Neural cell (in vitro differentiated cells): Measurements from ENCODE around the gene ABCB7. TPM values are rescaled to one million over a fixed set of nuclear protein-coding genes. Genes with fewer than 3 reads are reported as not detected.

Experiments used
- H2AFZ ChIP-seq: fragments of 200-600, 300-800 bp; sonication (generic), shearing (Covaris generic); 2 replicates; pipeline ENCODE4 v1.6.0; 2014; ENCODE audit warnings: low read depth, mild to moderate bottlenecking, antibody characterized with exemption, low read length, moderate library complexity
- H3F3A ChIP-seq: fragments of 200-600 bp; shearing (Covaris generic); 2 replicates; pipeline ENCODE4 v1.6.1; 2016; ENCODE audit warnings: mild to moderate bottlenecking, moderate library complexity, mixed read lengths, antibody characterized with exemption, low read length; ENCODE audit not compliant: insufficient read depth, poor library complexity, severe bottlenecking
- H3K27ac ChIP-seq: fragments of 200-600, 300-800 bp; sonication (generic), shearing (Covaris generic); 2 replicates; pipeline ENCODE4 v1.5.1; 2014; ENCODE audit warnings: mild to moderate bottlenecking, low read length, moderate library complexity
- H3K27me3 ChIP-seq: fragments of 300-800, 200-600 bp; sonication (generic), shearing (Covaris generic); 2 replicates; pipeline ENCODE4 v1.6.0; 2014; ENCODE audit warnings: mild to moderate bottlenecking, low read depth, low read length, moderate library complexity; ENCODE audit not compliant: insufficient read depth
- H3K36me3 ChIP-seq: fragments of 300-800, 200-600 bp; sonication (generic), shearing (Covaris generic); 2 replicates; pipeline ENCODE4 v1.5.1; 2014; ENCODE audit warnings: mild to moderate bottlenecking, antibody characterized with exemption, low read length, moderate library complexity; ENCODE audit not compliant: insufficient read depth
- H3K4me2 ChIP-seq: fragments of 300-800, 200-600 bp; sonication (generic), shearing (Covaris generic); 2 replicates; pipeline ENCODE4 v1.6.0; 2014; ENCODE audit warnings: mild to moderate bottlenecking, low read length
- H3K4me3 ChIP-seq: fragments of 300-800, 200-600 bp; sonication (generic), shearing (Covaris generic); 2 replicates; pipeline ENCODE4 v1.5.1; 2014; ENCODE audit warnings: mild to moderate bottlenecking, low read length, moderate library complexity
- H3K79me2 ChIP-seq: fragments of 200-600 bp; shearing (Covaris generic); replicated peaks from 2 replicates; pipeline ENCODE4 v1.6.0; 2014; ENCODE audit warnings: mild to moderate bottlenecking, low read length, moderate library complexity; ENCODE audit not compliant: insufficient read depth
- H3K9ac ChIP-seq: fragments of 300-800, 200-600 bp; sonication (generic), shearing (Covaris generic); 2 replicates; pipeline ENCODE4 v1.6.1; 2016; ENCODE audit warnings: mild to moderate bottlenecking, low read length, mixed read lengths
- H3K9me2 ChIP-seq: fragments of 200-600 bp; shearing (Covaris generic); 2 replicates; pipeline ENCODE4 v1.6.1; 2016; ENCODE audit warnings: mild to moderate bottlenecking, low read length, mixed read lengths; ENCODE audit not compliant: insufficient read depth
- H3K9me3 ChIP-seq: fragments of 200-600, 300-800 bp; sonication (generic), shearing (Covaris generic); 2 replicates; pipeline ENCODE4 v1.6.1; 2016; ENCODE audit warnings: mild to moderate bottlenecking, mixed run types, low read length, moderate library complexity, mixed read lengths
- H4K20me1 ChIP-seq: fragments of 200-600 bp; shearing (Covaris generic); 2 replicates; pipeline ENCODE4 v1.6.1; 2016; ENCODE audit warnings: mild to moderate bottlenecking, mixed run types; ENCODE audit not compliant: insufficient read depth
- CTCF ChIP-seq: fragments of 450-650 bp; IDR thresholded peaks from 2 replicates; pipeline ENCODE4 v1.5.1; 2014; ENCODE audit warnings: antibody characterized with exemption, mild to moderate bottlenecking, moderate library complexity; ENCODE audit not compliant: poor library complexity, severe bottlenecking
- EP300 ChIP-seq: fragments of 450-650 bp; conservative IDR thresholded peaks from 2 replicates; pipeline ENCODE4 v1.6.1; 2014; ENCODE audit warnings: antibody characterized with exemption, mild to moderate bottlenecking, moderate library complexity; ENCODE audit not compliant: poor library complexity, severe bottlenecking
- EZH2 ChIP-seq: fragments of 200-600, 300-800 bp; shearing (Covaris generic), sonication (generic); IDR thresholded peaks from 2 replicates; pipeline ENCODE4 v1.6.1; 2014; ENCODE audit warnings: antibody characterized with exemption, low read length, borderline replicate concordance, mild to moderate bottlenecking; ENCODE audit not compliant: insufficient read depth, poor library complexity, severe bottlenecking
- MXI1 ChIP-seq: fragments of 450-650 bp; conservative IDR thresholded peaks from 2 replicates; pipeline ENCODE4 v1.6.1; 2014; ENCODE audit warnings: antibody characterized with exemption, mild to moderate bottlenecking; ENCODE audit not compliant: poor library complexity, severe bottlenecking
- POLR2AphosphoS5 ChIP-seq: IDR thresholded peaks from 2 replicates; pipeline ENCODE4 v1.6.1; 2012
- RAD21 ChIP-seq: fragments of 450-650 bp; conservative IDR thresholded peaks from 2 replicates; pipeline ENCODE4 v1.6.1; 2014; ENCODE audit warnings: antibody characterized with exemption, mild to moderate bottlenecking, moderate library complexity
- REST ChIP-seq: IDR thresholded peaks from 2 replicates; pipeline ENCODE4 v1.6.1; 2012; ENCODE audit warnings: borderline replicate concordance
- SMC3 ChIP-seq: fragments of 450-650 bp; conservative IDR thresholded peaks from 2 replicates; pipeline ENCODE4 v1.6.1; 2014; ENCODE audit warnings: antibody characterized with exemption, mild to moderate bottlenecking, moderate library complexity; ENCODE audit not compliant: poor library complexity
- TAF1 ChIP-seq: IDR thresholded peaks from 2 replicates; pipeline ENCODE4 v1.6.1; 2012; ENCODE audit warnings: low read depth
- polyA plus RNA-seq: library from polyadenylated mRNA; depleted of rRNA; stranded (reverse); fragments of >200 nt; gene quantifications from 2 replicates; pipeline ENCODE4 v1.2.3, GENCODE V29; 2014

ABCB7 gene
- polyA plus RNA-seq, 1 donor from 2014 or later: 25.1 TPM

GRCh38 chrX:75107863-75108509 lies 48.1 kb downstream of the ABCB7 start:
- Histone ChIP-seq H2AFZ (no peak overlapping the region), H3K27ac (no peak overlapping the region), H3K36me3 (no peaks in the 10 kb centered on the region), H3K27me3 (no peaks in the 10 kb centered on the region), H3K9me3 (no peaks in the 10 kb centered on the region), H3K9ac (no peak overlapping the region), H3K79me2 (no peaks in the 10 kb centered on the region), H4K20me1 (no peaks in the 10 kb centered on the region), H3F3A (no peaks in the 10 kb centered on the region), H3K4me2 (no peak overlapping the region), H3K9me2 (no peaks in the 10 kb centered on the region), H3K4me3 (no peak overlapping the region)
- TF ChIP-seq SMC3: no peak
- no peak for TF ChIP-seq TAF1
- TF ChIP-seq POLR2AphosphoS5: no peak
- TF ChIP-seq EP300: no peak
- no peak for TF ChIP-seq MXI1
- no peak for TF ChIP-seq RAD21
- no peak for TF ChIP-seq REST
- no peak for TF ChIP-seq EZH2
- no peak for TF ChIP-seq CTCF

- no peaks in the 10 kb centered on the region for H3K9me2 ChIP-seq
- H2AFZ ChIP-seq: no peak overlapping the region
- no peaks in the 10 kb centered on the region for H3K27me3 ChIP-seq
- no peaks in the 10 kb centered on the region for H3K36me3 ChIP-seq
- no peaks in the 10 kb centered on the region for H4K20me1 ChIP-seq
- TF ChIP-seq EZH2 (no peak), EP300 (no peak), MXI1 (no peak), CTCF (no peak), POLR2AphosphoS5 (no peak), SMC3 (no peak), REST (no peak), RAD21 (no peak)
- no peak overlapping the region for H3K4me2 ChIP-seq
- H3K9ac ChIP-seq: no peak overlapping the region
- H3K79me2 ChIP-seq: no peaks in the 10 kb centered on the region
- H3K27ac ChIP-seq: no peak overlapping the region
- no peaks in the 10 kb centered on the region for H3K9me3 ChIP-seq
- no peak overlapping the region for H3K4me3 ChIP-seq
- no peaks in the 10 kb centered on the region for H3F3A ChIP-seq
Observed at GRCh38 chrX:75106772-75107171, 49.3 kb downstream of the ABCB7 start.
